Liver (tissue), 9 donors: Measurements from ENCODE around the gene PIAS1. TPM values are rescaled to one million over a fixed set of nuclear protein-coding genes. Genes with fewer than 3 reads are reported as not detected.

Experiments used
- DNase-seq: peaks from one replicate; pipeline ENCODE4 v3.0.0-alpha.2; 2017; ENCODE audit warnings: low spot score
- H3K27ac ChIP-seq, 2 donors: one replicate each; pipeline ENCODE4 v1.7.0; 2013; ENCODE audit warnings: inconsistent platforms in 2 of 2, low read length in 2 of 2, control low read depth in 1 of 2, low read depth in 1 of 2, mild to moderate bottlenecking in 1 of 2
- H3K27me3 ChIP-seq, 4 donors: one replicate each; pipeline versions ENCODE4 v1.6.1 to v1.7.0; 2013; ENCODE audit warnings: low read length in 3 of 4, inconsistent platforms in 1 of 4, mild to moderate bottlenecking in 1 of 4, moderate library complexity in 1 of 4; ENCODE audit not compliant: control insufficient read depth in 4 of 4, insufficient read depth in 4 of 4
- H3K36me3 ChIP-seq, 4 donors: one replicate each; pipeline versions ENCODE4 v1.6.1 to v1.7.0; 2013; ENCODE audit warnings: low read length in 3 of 4, mild to moderate bottlenecking in 3 of 4, low read depth in 1 of 4, moderate library complexity in 1 of 4; ENCODE audit not compliant: control insufficient read depth in 4 of 4, insufficient read depth in 3 of 4
- H3K4me1 ChIP-seq, 4 donors: one replicate each; pipeline versions ENCODE4 v1.6.1 to v1.7.0; 2013; ENCODE audit warnings: low read length in 3 of 4, mild to moderate bottlenecking in 3 of 4, moderate library complexity in 1 of 4; ENCODE audit not compliant: control insufficient read depth in 4 of 4, insufficient read depth in 4 of 4
- H3K4me3 ChIP-seq, 3 donors: one replicate each; pipeline versions ENCODE4 v1.6.1 to v1.7.0; 2013; ENCODE audit warnings: low read length in 3 of 3, control low read depth in 1 of 3, low read depth in 1 of 3, mild to moderate bottlenecking in 1 of 3
- H3K9ac ChIP-seq, 2 donors: one replicate each; pipeline ENCODE4 v1.7.0; 2013; ENCODE audit warnings: low read length in 2 of 2, mild to moderate bottlenecking in 2 of 2, moderate library complexity in 2 of 2, control low read depth in 1 of 2, low read depth in 1 of 2
- H3K9me3 ChIP-seq, 4 donors: one replicate each; pipeline versions ENCODE4 v1.6.1 to v1.7.0; 2013; ENCODE audit warnings: low read length in 3 of 4; ENCODE audit not compliant: control insufficient read depth in 4 of 4
- CTCF ChIP-seq: fragments of 150-350 bp; IDR thresholded peaks from 2 replicates; pipeline ENCODE4 v1.5.1; 2017; ENCODE audit warnings: improper control_type of control experiment, low read depth, low read length; ENCODE audit not compliant: missing input control
- FOXA1 ChIP-seq: IDR thresholded peaks from 2 replicates; pipeline ENCODE4 v1.6.1; 2016; ENCODE audit warnings: antibody characterized with exemption
- FOXA2 ChIP-seq: IDR thresholded peaks from 2 replicates; pipeline ENCODE4 v1.6.1; 2016; ENCODE audit warnings: antibody characterized with exemption
- GABPA ChIP-seq, 2 donors: IDR thresholded peaks in 1 of 2; conservative IDR thresholded peaks in 1 of 2; 2 replicates each; pipeline ENCODE4 v1.6.1; 2016; ENCODE audit warnings: antibody characterized with exemption in 2 of 2, mild to moderate bottlenecking in 1 of 2, moderate library complexity in 1 of 2
- HNF4A ChIP-seq, 2 donors: conservative IDR thresholded peaks; 2 replicates each; pipeline ENCODE4 v1.6.1; 2016; ENCODE audit warnings: antibody characterized with exemption in 2 of 2, mild to moderate bottlenecking in 2 of 2
- HNF4G ChIP-seq: IDR thresholded peaks from 2 replicates; pipeline ENCODE4 v1.6.1; 2016; ENCODE audit warnings: antibody characterized with exemption
- JUND ChIP-seq, 2 donors: IDR thresholded peaks; 2 replicates each; pipeline ENCODE4 v1.6.1; 2016; ENCODE audit warnings: antibody characterized with exemption in 2 of 2
- NR2F2 ChIP-seq: IDR thresholded peaks from 2 replicates; pipeline ENCODE4 v1.6.1; 2016; ENCODE audit warnings: antibody characterized with exemption
- RAD21 ChIP-seq, 2 donors: IDR thresholded peaks; 2 replicates each; pipeline ENCODE4 v1.6.1; 2016; ENCODE audit warnings: antibody characterized with exemption in 2 of 2, mild to moderate bottlenecking in 2 of 2
- REST ChIP-seq: IDR thresholded peaks from 2 replicates; pipeline ENCODE4 v1.6.1; 2016; ENCODE audit warnings: antibody characterized with exemption, mild to moderate bottlenecking
- RXRA ChIP-seq, 2 donors: IDR thresholded peaks; 2 replicates each; pipeline ENCODE4 v1.6.1; 2017 to 2018; ENCODE audit warnings: antibody characterized with exemption in 2 of 2, mild to moderate bottlenecking in 1 of 2
- SP1 ChIP-seq: IDR thresholded peaks from 2 replicates; pipeline ENCODE4 v1.6.1; 2018; ENCODE audit warnings: antibody characterized with exemption, mild to moderate bottlenecking
- TAF1 ChIP-seq: conservative IDR thresholded peaks from 2 replicates; pipeline ENCODE4 v1.6.1; 2016; ENCODE audit warnings: antibody characterized with exemption, mild to moderate bottlenecking
- YY1 ChIP-seq: IDR thresholded peaks from 2 replicates; pipeline ENCODE4 v1.6.1; 2016; ENCODE audit warnings: antibody characterized with exemption, mild to moderate bottlenecking
- WGBS: extraction: QIAGEN DNeasy Blood & Tissue Kit; methylation state at CpG from one replicate; pipeline ENCODE4 v1.1.7; 2013; 5-methylcytosine and 5-hydroxymethylcytosine counted together
- polyA plus RNA-seq, 2 donors: library from polyadenylated mRNA; stranded (reverse) in 1 of 2; unstranded in 1 of 2; fragments of 200-250 nt in 1 of 2; fragments of >200 nt in 1 of 2; fragmentation: Nextera tagmentation in 1 of 2; extraction: Ambion mirVana in 1 of 2; gene quantifications; one replicate each; pipeline versions ENCODE4 v1.2.1 to v1.2.3, GENCODE V29; 2013 to 2015
- total RNA-seq, 2 donors: library from RNA; depleted of rRNA; stranded (reverse); fragments of >200 nt; gene quantifications; one replicate each; pipeline ENCODE4 v1.2.3, GENCODE V29; 2014
- donor health status: healthy.
- donor health status: healthy.
- donor health status: healthy.
- donor health status: healthy.
- donor health status: healthy.

The PIAS1 gene
- total and polyA plus RNA-seq, 4 donors, result 5.6 to 18.8 (median 13.2) TPM

- Histone ChIP-seq H3K9ac (no peak overlapping the region), H3K4me1 (peaks cover 0 to 17% (median 11%) of the 10 kb centered on the region in 4 donors), H3K36me3 (no peaks in the 10 kb centered on the region), H3K27me3 (no peaks in the 10 kb centered on the region), H3K27ac (peak overlapping the region; percentile 32 to 81), H3K4me3 (peak overlapping the region in 2 of 3 donors; percentile 11 to 17), H3K9me3 (no peaks in the 10 kb centered on the region)
- 27% methylated on average over 5 of the region's 5 CpGs for WGBS
- TF ChIP-seq TAF1 (no peak), REST (no peak), YY1 (peak; percentile 21), GABPA (IDR thresholded peaks at IDR 0.05 in 1 of 2, conservative IDR thresholded peaks at IDR 0.05 in 1 of 2) (no peak), NR2F2 (no peak), RAD21 (IDR thresholded peaks at IDR 0.05) (peak in 1 of 2 donors; percentile 22), CTCF (no peak), RXRA (IDR thresholded peaks at IDR 0.05) (peak in 1 of 2 donors; percentile 9), SP1 (peak; percentile 46), FOXA1 (no peak), JUND (IDR thresholded peaks at IDR 0.05) (peak in 1 of 2 donors; percentile 1), HNF4A (conservative IDR thresholded peaks at IDR 0.05) (peak in 1 of 2 donors; percentile 9), FOXA2 (peak; percentile 29)
- no peak for DNase-seq
Observed at GRCh38 chr15:68042156-68042854, 11.8 kb upstream of the PIAS1 start.

GRCh38 chr15:68042855-68043222 is 11.3 kb upstream of the PIAS1 start:
- Histone ChIP-seq H3K9ac (no peak overlapping the region), H3K4me3 (peak overlapping the region in 2 of 3 donors; percentile 11 to 17), H3K36me3 (no peaks in the 10 kb centered on the region), H3K4me1 (peaks cover 0 to 17% (median 11%) of the 10 kb centered on the region in 4 donors), H3K27me3 (no peaks in the 10 kb centered on the region), H3K9me3 (no peaks in the 10 kb centered on the region), H3K27ac (peak overlapping the region in 1 of 2 donors; percentile 81)
- no peak for DNase-seq
- WGBS, result 75% methylated on average over 3 of the region's 3 CpGs
- no peak for TF ChIP-seq FOXA1
- TF ChIP-seq HNF4A (conservative IDR thresholded peaks at IDR 0.05), result no peak
- no peak for TF ChIP-seq HNF4G
